ENCODE results near the gene TRIAP1.
A peak's percentile ranks its signal among the peaks of the same experiment; 100 is the strongest.
"Not testable (repeated sequence)": the region's sequence is repeated elsewhere in the genome, so short reads cannot be mapped to it uniquely, and the experiment has no call there.

The TRIAP1 gene

GRCh38 chr12:120446844-120447178 lies 627 bp upstream of the TRIAP1 start:
- peaks cover 14 to 31% of the 10 kb centered on the region in 2 donors for H3K36me3 ChIP-seq (ENCODE audit: control insufficient read depth in 1 of 2, insufficient read depth in 2 of 2, low read length in 2 of 2)
- H3K4me3 ChIP-seq (ENCODE audit: low read depth in 1 of 2, low read length in 2 of 2) = peak overlapping the region; percentile 97 to 100
- H3K27ac ChIP-seq (ENCODE audit: low read length) = peak overlapping the region; percentile 92
- H3K4me1 ChIP-seq (ENCODE audit: control insufficient read depth in 1 of 2, insufficient read depth in 2 of 2, low read length in 2 of 2) = peaks cover 6 to 23% of the 10 kb centered on the region in 2 donors
- H3K27me3 ChIP-seq (ENCODE audit: low read depth, low read length); H3K9me3 ChIP-seq (ENCODE audit: control insufficient read depth in 1 of 2, low read length in 2 of 2): not testable (repeated sequence)

- H3K4me1 ChIP-seq (ENCODE audit: control insufficient read depth in 1 of 2, insufficient read depth in 2 of 2, low read length in 2 of 2) = peaks cover 6 to 28% of the 10 kb centered on the region in 2 donors
- H3K9me3 ChIP-seq (ENCODE audit: control insufficient read depth in 1 of 2, low read length in 2 of 2) = no peaks in the 10 kb centered on the region
- H3K27me3 ChIP-seq (ENCODE audit: low read depth, low read length) = no peaks in the 10 kb centered on the region
- H3K36me3 ChIP-seq (ENCODE audit: control insufficient read depth in 1 of 2, insufficient read depth in 2 of 2, low read length in 2 of 2) = peaks cover 29 to 44% of the 10 kb centered on the region in 2 donors
- no peak overlapping the region for H3K27ac ChIP-seq (ENCODE audit: low read length)
- no peak overlapping the region for H3K4me3 ChIP-seq (ENCODE audit: low read depth in 1 of 2, low read length in 2 of 2)
Observed at GRCh38 chr12:120444676-120445075, 1.5 kb downstream of the TRIAP1 start.

GRCh38 chr12:120439646-120440247 lies 6.4 kb downstream of the TRIAP1 start:
- Histone ChIP-seq H3K9me3 (ENCODE audit: control insufficient read depth in 1 of 2, low read length in 2 of 2) (no peaks in the 10 kb centered on the region), H3K4me3 (ENCODE audit: low read depth in 1 of 2, low read length in 2 of 2) (no peak overlapping the region), H3K4me1 (ENCODE audit: control insufficient read depth in 1 of 2, insufficient read depth in 2 of 2, low read length in 2 of 2) (peaks cover 5 to 16% of the 10 kb centered on the region in 2 donors), H3K27me3 (ENCODE audit: low read depth, low read length) (no peaks in the 10 kb centered on the region), H3K27ac (ENCODE audit: low read length) (no peak overlapping the region), H3K36me3 (ENCODE audit: control insufficient read depth in 1 of 2, insufficient read depth in 2 of 2, low read length in 2 of 2) (peaks cover 29 to 39% of the 10 kb centered on the region in 2 donors)

- Histone ChIP-seq H3K27ac (ENCODE audit: low read length) (peak overlapping the region; percentile 72), H3K4me3 (ENCODE audit: low read depth in 1 of 2, low read length in 2 of 2) (peak overlapping the region; percentile 77 to 92), H3K9me3 (ENCODE audit: control insufficient read depth in 1 of 2, low read length in 2 of 2) (no peaks in the 10 kb centered on the region), H3K4me1 (ENCODE audit: control insufficient read depth in 1 of 2, insufficient read depth in 2 of 2, low read length in 2 of 2) (peaks cover 5 to 16% of the 10 kb centered on the region in 2 donors), H3K36me3 (ENCODE audit: control insufficient read depth in 1 of 2, insufficient read depth in 2 of 2, low read length in 2 of 2) (peaks cover 19 to 28% of the 10 kb centered on the region in 2 donors), H3K27me3 (ENCODE audit: low read depth, low read length) (no peaks in the 10 kb centered on the region)
Observed at GRCh38 chr12:120438495-120439198, 7.5 kb downstream of the TRIAP1 start.

- H3K9me3 ChIP-seq (ENCODE audit: control insufficient read depth in 1 of 2, low read length in 2 of 2) = no peaks in the 10 kb centered on the region
- H3K4me1 ChIP-seq (ENCODE audit: control insufficient read depth in 1 of 2, insufficient read depth in 2 of 2, low read length in 2 of 2) = peaks cover 5 to 16% of the 10 kb centered on the region in 2 donors
- H3K27me3 ChIP-seq (ENCODE audit: low read depth, low read length) = no peaks in the 10 kb centered on the region
- H3K4me3 ChIP-seq (ENCODE audit: low read depth in 1 of 2, low read length in 2 of 2) = peak within 1 kb of the TSS; percentile 77 to 92
- H3K27ac ChIP-seq (ENCODE audit: low read length) = peak within 1 kb of the TSS; percentile 72
- H3K36me3 ChIP-seq (ENCODE audit: control insufficient read depth in 1 of 2, insufficient read depth in 2 of 2, low read length in 2 of 2) = peaks cover 15 to 20% of the 10 kb centered on the region in 2 donors
Observed at GRCh38 chr12:120437735-120438494, 8.3 kb downstream of the TRIAP1 start, which contains the start of gene COX6A1. TSS of gene COX6A1 (plus strand) at chr12:120438113. CDS start at chr12:120438127, 14 bp downstream.

- no peaks in the 10 kb centered on the region for H3K27me3 ChIP-seq (ENCODE audit: low read depth, low read length)
- H3K27ac ChIP-seq (ENCODE audit: low read length) = no peak overlapping the region
- no peak overlapping the region for H3K4me3 ChIP-seq (ENCODE audit: low read depth in 1 of 2, low read length in 2 of 2)
- H3K4me1 ChIP-seq (ENCODE audit: control insufficient read depth in 1 of 2, insufficient read depth in 2 of 2, low read length in 2 of 2) = no peaks in the 10 kb centered on the region
- no peaks in the 10 kb centered on the region for H3K36me3 ChIP-seq (ENCODE audit: control insufficient read depth in 1 of 2, insufficient read depth in 2 of 2, low read length in 2 of 2)
- no peaks in the 10 kb centered on the region for H3K9me3 ChIP-seq (ENCODE audit: control insufficient read depth in 1 of 2, low read length in 2 of 2)
Observed at GRCh38 chr12:120432772-120433525, 13.2 kb downstream of the TRIAP1 start.

- H3K27ac ChIP-seq (ENCODE audit: low read length) = no peak overlapping the region
Observed at GRCh38 chr12:120429368-120429767, 16.8 kb downstream of the TRIAP1 start.

GRCh38 chr12:120428597-120429229 lies 17.5 kb downstream of the TRIAP1 start:
- no peaks in the 10 kb centered on the region for H3K27me3 ChIP-seq (ENCODE audit: low read depth, low read length)
- H3K27ac ChIP-seq (ENCODE audit: low read length) = no peak overlapping the region
- H3K36me3 ChIP-seq (ENCODE audit: control insufficient read depth in 1 of 2, insufficient read depth in 2 of 2, low read length in 2 of 2) = no peaks in the 10 kb centered on the region
- no peak overlapping the region for H3K4me3 ChIP-seq (ENCODE audit: low read depth in 1 of 2, low read length in 2 of 2)
- no peaks in the 10 kb centered on the region for H3K9me3 ChIP-seq (ENCODE audit: control insufficient read depth in 1 of 2, low read length in 2 of 2)
- H3K4me1 ChIP-seq (ENCODE audit: control insufficient read depth in 1 of 2, insufficient read depth in 2 of 2, low read length in 2 of 2) = no peaks in the 10 kb centered on the region

More at GRCh38 chr12:120429368-120429767, 16.8 kb downstream of the TRIAP1 start:
- H3K4me1 ChIP-seq (ENCODE audit: control insufficient read depth in 1 of 2, insufficient read depth in 2 of 2, low read length in 2 of 2) = no peaks in the 10 kb centered on the region
- H3K36me3 ChIP-seq (ENCODE audit: control insufficient read depth in 1 of 2, insufficient read depth in 2 of 2, low read length in 2 of 2) = no peaks in the 10 kb centered on the region
- H3K9me3 ChIP-seq (ENCODE audit: control insufficient read depth in 1 of 2, low read length in 2 of 2) = no peaks in the 10 kb centered on the region
- no peaks in the 10 kb centered on the region for H3K27me3 ChIP-seq (ENCODE audit: low read depth, low read length)
- no peak overlapping the region for H3K4me3 ChIP-seq (ENCODE audit: low read depth in 1 of 2, low read length in 2 of 2)

- no peak overlapping the region for H3K4me3 ChIP-seq (ENCODE audit: low read depth in 1 of 2, low read length in 2 of 2)
- no peaks in the 10 kb centered on the region for H3K9me3 ChIP-seq (ENCODE audit: control insufficient read depth in 1 of 2, low read length in 2 of 2)
- no peaks in the 10 kb centered on the region for H3K27me3 ChIP-seq (ENCODE audit: low read depth, low read length)
- H3K4me1 ChIP-seq (ENCODE audit: control insufficient read depth in 1 of 2, insufficient read depth in 2 of 2, low read length in 2 of 2) = no peaks in the 10 kb centered on the region
- H3K27ac ChIP-seq (ENCODE audit: low read length) = no peak overlapping the region
- no peaks in the 10 kb centered on the region for H3K36me3 ChIP-seq (ENCODE audit: control insufficient read depth in 1 of 2, insufficient read depth in 2 of 2, low read length in 2 of 2)
Observed at GRCh38 chr12:120425797-120426196, 20.4 kb downstream of the TRIAP1 start.

- H3K4me3 ChIP-seq (ENCODE audit: low read depth in 1 of 2, low read length in 2 of 2) = no peak overlapping the region
- H3K27me3 ChIP-seq (ENCODE audit: low read depth, low read length) = no peaks in the 10 kb centered on the region
- H3K4me1 ChIP-seq (ENCODE audit: control insufficient read depth in 1 of 2, insufficient read depth in 2 of 2, low read length in 2 of 2) = no peaks in the 10 kb centered on the region
- H3K27ac ChIP-seq (ENCODE audit: low read length) = no peak overlapping the region
- H3K9me3 ChIP-seq (ENCODE audit: control insufficient read depth in 1 of 2, low read length in 2 of 2) = no peaks in the 10 kb centered on the region
- H3K36me3 ChIP-seq (ENCODE audit: control insufficient read depth in 1 of 2, insufficient read depth in 2 of 2, low read length in 2 of 2) = no peaks in the 10 kb centered on the region
Observed at GRCh38 chr12:120422892-120423456, 23.2 kb downstream of the TRIAP1 start.

Measured in muscle layer of duodenum (tissue), 2 donors.